ENCODE measurements around the gene MTA3.

DNA sequence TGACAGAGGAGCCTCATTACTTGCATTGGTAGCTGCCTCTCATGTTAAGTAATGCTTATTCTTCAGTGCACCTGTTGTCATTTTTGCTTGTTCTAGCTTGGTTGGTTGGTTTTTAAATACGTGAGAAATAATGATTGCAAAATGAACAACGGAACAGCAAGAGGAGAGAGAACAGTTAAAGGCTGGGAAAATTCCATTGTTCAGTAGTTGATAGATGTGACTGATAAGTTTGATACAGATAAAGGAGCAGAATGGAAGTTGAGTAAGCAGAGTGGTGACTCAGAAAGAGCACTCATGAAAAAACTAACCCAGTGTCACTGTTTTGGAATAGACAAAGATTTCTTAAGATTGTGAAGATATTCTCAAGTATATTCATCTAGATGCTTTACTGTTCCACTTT is 50.5 kb downstream of the MTA3 start:
- TF ChIP-seq, protein P1, sequence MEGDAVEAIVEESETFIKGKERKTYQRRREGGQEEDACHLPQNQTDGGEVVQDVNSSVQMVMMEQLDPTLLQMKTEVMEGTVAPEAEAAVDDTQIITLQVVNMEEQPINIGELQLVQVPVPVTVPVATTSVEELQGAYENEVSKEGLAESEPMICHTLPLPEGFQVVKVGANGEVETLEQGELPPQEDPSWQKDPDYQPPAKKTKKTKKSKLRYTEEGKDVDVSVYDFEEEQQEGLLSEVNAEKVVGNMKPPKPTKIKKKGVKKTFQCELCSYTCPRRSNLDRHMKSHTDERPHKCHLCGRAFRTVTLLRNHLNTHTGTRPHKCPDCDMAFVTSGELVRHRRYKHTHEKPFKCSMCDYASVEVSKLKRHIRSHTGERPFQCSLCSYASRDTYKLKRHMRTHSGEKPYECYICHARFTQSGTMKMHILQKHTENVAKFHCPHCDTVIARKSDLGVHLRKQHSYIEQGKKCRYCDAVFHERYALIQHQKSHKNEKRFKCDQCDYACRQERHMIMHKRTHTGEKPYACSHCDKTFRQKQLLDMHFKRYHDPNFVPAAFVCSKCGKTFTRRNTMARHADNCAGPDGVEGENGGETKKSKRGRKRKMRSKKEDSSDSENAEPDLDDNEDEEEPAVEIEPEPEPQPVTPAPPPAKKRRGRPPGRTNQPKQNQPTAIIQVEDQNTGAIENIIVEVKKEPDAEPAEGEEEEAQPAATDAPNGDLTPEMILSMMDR (IDR thresholded peaks at IDR 0.05), result no peak
- no peak for TF ChIP-seq POLR2AphosphoS5 (IDR thresholded peaks at IDR 0.05)
- TF ChIP-seq POLR2A (IDR thresholded peaks at IDR 0.05), result no peak

Data from breast epithelium (tissue), 3 donors.